H9 (cell line): Measurements from ENCODE around the gene LRRC26. TPM values are rescaled to one million over a fixed set of nuclear protein-coding genes. Genes with fewer than 3 reads are reported as not detected.

Source experiments
- DNase-seq: peaks from one replicate; pipeline ENCODE4 v3.0.0-alpha.2; 2017
- H2AFZ ChIP-seq: one replicate; pipeline ENCODE4 v1.6.1; 2013; ENCODE audit warnings: mild to moderate bottlenecking, low read length, control low read depth, moderate library complexity
- H2AK5ac ChIP-seq: 2 replicates; pipeline ENCODE4 v1.6.1; 2013; ENCODE audit warnings: low read length, control low read depth, mixed read lengths; ENCODE audit not compliant: insufficient read length
- H2BK120ac ChIP-seq: one replicate; pipeline ENCODE4 v1.6.1; 2013; ENCODE audit warnings: low read depth, mild to moderate bottlenecking, low read length, control low read depth, inconsistent platforms; ENCODE audit not compliant: poor library complexity, severe bottlenecking
- H2BK12ac ChIP-seq: 2 replicates; pipeline ENCODE4 v1.6.1; 2013; ENCODE audit warnings: low read length, control low read depth, mixed read lengths, low read depth; ENCODE audit not compliant: insufficient read length
- H2BK15ac ChIP-seq: 2 replicates; pipeline ENCODE4 v1.6.1; 2013; ENCODE audit warnings: low read depth, low read length, control low read depth
- H2BK20ac ChIP-seq: one replicate; pipeline ENCODE4 v1.6.1; 2013; ENCODE audit warnings: low read depth, mild to moderate bottlenecking, low read length, control low read depth, inconsistent platforms; ENCODE audit not compliant: poor library complexity, severe bottlenecking
- H2BK5ac ChIP-seq: 2 replicates; pipeline ENCODE4 v1.6.1; 2013; ENCODE audit warnings: low read length, control low read depth, mixed read lengths; ENCODE audit not compliant: insufficient read length
- H3K14ac ChIP-seq: 2 replicates; pipeline ENCODE4 v1.6.1; 2013; ENCODE audit warnings: low read length, control low read depth; ENCODE audit not compliant: insufficient read depth
- H3K18ac ChIP-seq: 2 replicates; pipeline ENCODE4 v1.6.1; 2013; ENCODE audit warnings: low read depth, mild to moderate bottlenecking, mixed read lengths, low read length, control low read depth; ENCODE audit not compliant: insufficient read length
- H3K23ac ChIP-seq: 2 replicates; pipeline ENCODE4 v1.6.1; 2013; ENCODE audit warnings: low read length, control low read depth, mixed read lengths, low read depth; ENCODE audit not compliant: insufficient read length
- H3K23me2 ChIP-seq: 2 replicates; pipeline ENCODE4 v1.6.1; 2013; ENCODE audit warnings: low read depth, mild to moderate bottlenecking, mixed read lengths, low read length, control low read depth; ENCODE audit not compliant: insufficient read length, poor library complexity, severe bottlenecking
- H3K27ac ChIP-seq: 2 replicates; pipeline ENCODE4 v1.5.1; 2013; ENCODE audit warnings: low read length, control low read depth, mixed read lengths, low read depth; ENCODE audit not compliant: insufficient read length
- H3K27me3 ChIP-seq: 2 replicates; pipeline ENCODE4 v1.6.1; 2013; ENCODE audit warnings: low read length, control low read depth, inconsistent platforms; ENCODE audit not compliant: insufficient read depth
- H3K4ac ChIP-seq: 2 replicates; pipeline ENCODE4 v1.6.1; 2013; ENCODE audit warnings: low read depth, mild to moderate bottlenecking, control low read depth, inconsistent platforms, low read length, moderate library complexity
- H3K4me1 ChIP-seq: 2 replicates; pipeline ENCODE4 v1.6.1; 2013; ENCODE audit warnings: low read length, control low read depth, inconsistent platforms; ENCODE audit not compliant: insufficient read depth
- H3K4me2 ChIP-seq: 2 replicates; pipeline ENCODE4 v1.6.1; 2013; ENCODE audit warnings: low read length, control low read depth, mixed read lengths; ENCODE audit not compliant: insufficient read length, insufficient read depth
- H3K56ac ChIP-seq: 2 replicates; pipeline ENCODE4 v1.6.1; 2013; ENCODE audit warnings: low read depth, mild to moderate bottlenecking, mixed read lengths, low read length, control low read depth; ENCODE audit not compliant: insufficient read length
- H3K79me1 ChIP-seq: 2 replicates; pipeline ENCODE4 v1.6.1; 2013; ENCODE audit warnings: low read depth, mild to moderate bottlenecking, moderate library complexity, low read length, control low read depth, inconsistent platforms; ENCODE audit not compliant: insufficient read depth, poor library complexity, severe bottlenecking
- H3K79me2 ChIP-seq: 2 replicates; pipeline ENCODE4 v1.6.1; 2013; ENCODE audit warnings: low read length, control low read depth, inconsistent platforms; ENCODE audit not compliant: insufficient read depth
- H3K9ac ChIP-seq: 2 replicates; pipeline ENCODE4 v1.6.1; 2013; ENCODE audit warnings: low read length, control low read depth, mixed read lengths; ENCODE audit not compliant: insufficient read length; ENCODE audit errors: extremely low read depth
- H3K9me3 ChIP-seq: one replicate; pipeline ENCODE4 v1.6.1; 2013; ENCODE audit warnings: low read depth, low read length, inconsistent platforms; ENCODE audit not compliant: control insufficient read depth
- H3T11ph ChIP-seq: one replicate; pipeline ENCODE4 v1.6.1; 2013; ENCODE audit warnings: mild to moderate bottlenecking, low read length, control low read depth, inconsistent platforms
- H4K20me1 ChIP-seq: one replicate; pipeline ENCODE4 v1.6.1; 2013; ENCODE audit not compliant: control insufficient read depth, insufficient read length, insufficient read depth
- H4K5ac ChIP-seq: 2 replicates; pipeline ENCODE4 v1.6.1; 2013; ENCODE audit warnings: low read depth, mild to moderate bottlenecking, mixed read lengths, low read length, control low read depth; ENCODE audit not compliant: insufficient read length
- H4K8ac ChIP-seq: replicated peaks from 2 replicates; pipeline ENCODE4 v1.6.1; 2013; ENCODE audit warnings: low read length, control low read depth, mixed read lengths, low read depth; ENCODE audit not compliant: insufficient read length
- H4K91ac ChIP-seq: 2 replicates; pipeline ENCODE4 v1.6.1; 2013; ENCODE audit warnings: low read depth, mild to moderate bottlenecking, moderate library complexity, mixed read lengths, low read length, control low read depth; ENCODE audit not compliant: insufficient read length
- H3K27ac Mint-ChIP-seq, 3 experiments: 2 replicates in 2 of 3; 3 replicates in 1 of 3; pipeline ENCODE4 v1.8.0; 2020 to 2021; ENCODE audit warnings: mixed read lengths in 3 of 3, mild to moderate bottlenecking in 1 of 3, moderate library complexity in 1 of 3
- H3K27me3 Mint-ChIP-seq: 2 replicates; pipeline ENCODE4 v1.8.0; 2021; ENCODE audit warnings: low read depth, mild to moderate bottlenecking, moderate library complexity, mixed read lengths
- H3K36me3 Mint-ChIP-seq, 3 experiments: 2 replicates in 2 of 3; 3 replicates in 1 of 3; pipeline ENCODE4 v1.8.0; 2020 to 2021; ENCODE audit warnings: low read depth in 3 of 3, mixed read lengths in 3 of 3; ENCODE audit not compliant: insufficient read depth in 1 of 3
- H3K4me1 Mint-ChIP-seq, 2 experiments: 2 replicates each; pipeline ENCODE4 v1.8.0; 2020; ENCODE audit warnings: mixed read lengths in 2 of 2
- H3K4me3 Mint-ChIP-seq, 2 experiments: 2 replicates in 1 of 2; 3 replicates in 1 of 2; pipeline ENCODE4 v1.8.0; 2020 to 2021; ENCODE audit warnings: mild to moderate bottlenecking in 2 of 2, mixed read lengths in 2 of 2, moderate library complexity in 1 of 2
- H3K9me3 Mint-ChIP-seq, 2 experiments: 2 replicates in 1 of 2; 3 replicates in 1 of 2; pipeline ENCODE4 v1.8.0; 2020; ENCODE audit warnings: mild to moderate bottlenecking in 2 of 2, mixed read lengths in 2 of 2, moderate library complexity in 1 of 2
- WGBS: extraction: QIAGEN DNeasy Blood & Tissue Kit; methylation state at CpG from one replicate; pipeline ENCODE4 v1.1.7; 2013; ENCODE audit warnings: missing lambda C conversion rate, low lambda C conversion rate, mixed read lengths; ENCODE audit not compliant: insufficient read length; ENCODE audit errors: extremely low coverage; 5-methylcytosine and 5-hydroxymethylcytosine counted together
- total RNA-seq: library from RNA; stranded (reverse); gene quantifications from 2 replicates; pipeline ENCODE4 v1.2.1, GENCODE V29; 2021
- TF ChIP-seq, protein P1 (sequence below): fragments of 200-600 bp; sonication (generic); conservative IDR thresholded peaks from 3 replicates; pipeline ENCODE4 v1.8.0; 2021; ENCODE audit warnings: antibody characterized with exemption, mild to moderate bottlenecking

LRRC26 gene
- total RNA-seq, 1 experiment from 2014 or later = 0.96 TPM

GRCh38 chr9:137134191-137134590, 35.7 kb downstream of the LRRC26 start:
- Histone ChIP-seq H4K5ac (no peak overlapping the region), H3K56ac (no peak overlapping the region), H4K20me1 (no peaks in the 10 kb centered on the region), H2BK5ac (no peak overlapping the region), H4K8ac (no peak overlapping the region), H2BK20ac (no peak overlapping the region), H3K23ac (no peak overlapping the region), H2BK12ac (no peak overlapping the region), H3K14ac (no peak overlapping the region), H2BK120ac (no peak overlapping the region), H3K4me2 (no peak overlapping the region), H2AK5ac (no peak overlapping the region), H2BK15ac (no peak overlapping the region), H3K23me2 (peaks cover 4% of the 10 kb centered on the region), H3K18ac (no peak overlapping the region), H3K4me1 (no peaks in the 10 kb centered on the region), H3T11ph (no peak overlapping the region), H3K9ac (no peak overlapping the region), H3K27me3 (peaks cover 12% of the 10 kb centered on the region; the same call in 1 of the 2 replicates), H2AFZ (no peak overlapping the region), H4K91ac (no peak overlapping the region), H3K27ac (no peak overlapping the region), H3K9me3 (no peaks in the 10 kb centered on the region), H3K4ac (no peak overlapping the region), H3K79me2 (no peaks in the 10 kb centered on the region), H3K79me1 (no peaks in the 10 kb centered on the region)
- WGBS = no CpG with 5 or more reads among the region's 4 CpGs
- no peaks in the 10 kb centered on the region; a peak in 1 of 5 replicates for H3K9me3 Mint-ChIP-seq
- DNase-seq = no peak
- TF ChIP-seq, protein P1, sequence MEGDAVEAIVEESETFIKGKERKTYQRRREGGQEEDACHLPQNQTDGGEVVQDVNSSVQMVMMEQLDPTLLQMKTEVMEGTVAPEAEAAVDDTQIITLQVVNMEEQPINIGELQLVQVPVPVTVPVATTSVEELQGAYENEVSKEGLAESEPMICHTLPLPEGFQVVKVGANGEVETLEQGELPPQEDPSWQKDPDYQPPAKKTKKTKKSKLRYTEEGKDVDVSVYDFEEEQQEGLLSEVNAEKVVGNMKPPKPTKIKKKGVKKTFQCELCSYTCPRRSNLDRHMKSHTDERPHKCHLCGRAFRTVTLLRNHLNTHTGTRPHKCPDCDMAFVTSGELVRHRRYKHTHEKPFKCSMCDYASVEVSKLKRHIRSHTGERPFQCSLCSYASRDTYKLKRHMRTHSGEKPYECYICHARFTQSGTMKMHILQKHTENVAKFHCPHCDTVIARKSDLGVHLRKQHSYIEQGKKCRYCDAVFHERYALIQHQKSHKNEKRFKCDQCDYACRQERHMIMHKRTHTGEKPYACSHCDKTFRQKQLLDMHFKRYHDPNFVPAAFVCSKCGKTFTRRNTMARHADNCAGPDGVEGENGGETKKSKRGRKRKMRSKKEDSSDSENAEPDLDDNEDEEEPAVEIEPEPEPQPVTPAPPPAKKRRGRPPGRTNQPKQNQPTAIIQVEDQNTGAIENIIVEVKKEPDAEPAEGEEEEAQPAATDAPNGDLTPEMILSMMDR = no peak
- no peak overlapping the region for H3K27ac Mint-ChIP-seq
- H3K36me3 Mint-ChIP-seq = no peaks in the 10 kb centered on the region
- H3K4me1 Mint-ChIP-seq = peaks cover 0 to 12% of the 10 kb centered on the region in 2 experiments; a peak in 2 of 4 replicates
- no peak overlapping the region for H3K4me3 Mint-ChIP-seq
- H3K27me3 Mint-ChIP-seq = peaks cover 78% of the 10 kb centered on the region
